ENCODE measurements around the gene CHN1. TPM values are rescaled to one million over a fixed set of nuclear protein-coding genes. Genes with fewer than 3 reads are reported as not detected.

The CHN1 gene
- total and polyA plus RNA-seq, 7 donors: 2.1 to 15.6 (median 11.4) TPM

DNA sequence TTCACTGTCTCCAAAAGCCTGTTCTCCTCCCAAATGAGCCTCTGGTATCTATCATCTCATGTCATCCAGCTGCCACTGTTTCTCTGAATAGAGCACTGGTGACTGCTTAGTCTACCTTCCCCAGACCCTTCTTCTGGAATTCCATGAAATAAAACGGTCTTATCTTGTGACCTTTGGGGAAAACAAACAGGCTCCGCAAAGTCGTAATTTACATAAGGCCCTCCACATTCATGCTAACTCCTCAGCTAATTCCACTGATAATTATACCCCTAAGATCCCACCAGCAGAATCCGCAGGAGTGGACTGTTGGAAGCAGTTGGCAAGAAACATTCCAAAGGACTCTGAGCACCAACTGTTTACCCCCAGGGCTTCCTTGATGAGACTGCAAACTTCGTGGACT is 33.9 kb upstream of the CHN1 start:
- TF ChIP-seq EP300 (IDR thresholded peaks at IDR 0.05) (no peak), POLR2A (IDR thresholded peaks at IDR 0.05) (no peak), POLR2AphosphoS5 (IDR thresholded peaks at IDR 0.05) (no peak)
- TF ChIP-seq, protein P1, sequence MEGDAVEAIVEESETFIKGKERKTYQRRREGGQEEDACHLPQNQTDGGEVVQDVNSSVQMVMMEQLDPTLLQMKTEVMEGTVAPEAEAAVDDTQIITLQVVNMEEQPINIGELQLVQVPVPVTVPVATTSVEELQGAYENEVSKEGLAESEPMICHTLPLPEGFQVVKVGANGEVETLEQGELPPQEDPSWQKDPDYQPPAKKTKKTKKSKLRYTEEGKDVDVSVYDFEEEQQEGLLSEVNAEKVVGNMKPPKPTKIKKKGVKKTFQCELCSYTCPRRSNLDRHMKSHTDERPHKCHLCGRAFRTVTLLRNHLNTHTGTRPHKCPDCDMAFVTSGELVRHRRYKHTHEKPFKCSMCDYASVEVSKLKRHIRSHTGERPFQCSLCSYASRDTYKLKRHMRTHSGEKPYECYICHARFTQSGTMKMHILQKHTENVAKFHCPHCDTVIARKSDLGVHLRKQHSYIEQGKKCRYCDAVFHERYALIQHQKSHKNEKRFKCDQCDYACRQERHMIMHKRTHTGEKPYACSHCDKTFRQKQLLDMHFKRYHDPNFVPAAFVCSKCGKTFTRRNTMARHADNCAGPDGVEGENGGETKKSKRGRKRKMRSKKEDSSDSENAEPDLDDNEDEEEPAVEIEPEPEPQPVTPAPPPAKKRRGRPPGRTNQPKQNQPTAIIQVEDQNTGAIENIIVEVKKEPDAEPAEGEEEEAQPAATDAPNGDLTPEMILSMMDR (IDR thresholded peaks at IDR 0.05): no peak

DNA sequence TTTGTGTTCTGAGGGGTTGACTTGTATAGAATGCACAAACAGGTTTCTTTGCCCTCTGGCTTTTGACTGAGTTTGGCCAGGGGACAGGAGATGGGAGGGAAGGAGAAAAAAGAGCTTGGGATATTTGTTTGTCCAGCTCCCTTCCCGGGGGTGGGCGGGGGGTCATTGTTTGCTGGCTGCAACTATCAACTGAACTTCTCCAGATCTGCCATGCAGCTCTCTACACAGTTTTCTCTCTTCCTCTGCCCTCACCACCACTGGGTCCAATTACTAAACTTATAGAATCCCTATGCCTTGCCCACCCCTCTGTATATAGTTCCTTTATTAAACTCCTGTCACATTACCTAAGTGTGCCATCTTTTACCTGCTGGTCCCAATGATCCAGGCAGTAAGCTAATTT is 32.8 kb upstream of the CHN1 start:
- Histone ChIP-seq H3K36me3 (no peaks in the 10 kb centered on the region), H3K27ac (no peak overlapping the region), H3K4me1 (no peaks in the 10 kb centered on the region), H3K4me3 (no peak overlapping the region), H3K27me3 (no peaks in the 10 kb centered on the region), H3K9me3 (no peaks in the 10 kb centered on the region)
- 84 to 87% methylated on average over 2 of the region's 2 CpGs for WGBS, 2 donors
- intact Hi-C loops (cut with DNase I): no loop called here
- no peak for TF ChIP-seq POLR2AphosphoS5 (IDR thresholded peaks at IDR 0.05)
- TF ChIP-seq POLR2A (IDR thresholded peaks at IDR 0.05): no peak
- TF ChIP-seq, protein P1 (IDR thresholded peaks at IDR 0.05): no peak
- TF ChIP-seq EP300 (IDR thresholded peaks at IDR 0.05): no peak
- DNase-seq: no peak

More for the DNA sequence above, 33.9 kb upstream of the CHN1 start:
- Histone ChIP-seq H3K9me3 (no peaks in the 10 kb centered on the region), H3K4me1 (no peaks in the 10 kb centered on the region), H3K27ac (no peak overlapping the region), H3K36me3 (no peaks in the 10 kb centered on the region), H3K27me3 (no peaks in the 10 kb centered on the region), H3K4me3 (no peak overlapping the region)
- WGBS, 2 donors: 87 to 89% methylated on average over 5 of the region's 5 CpGs
- intact Hi-C loops (cut with DNase I): no loop called here
- DNase-seq: no peak

DNA sequence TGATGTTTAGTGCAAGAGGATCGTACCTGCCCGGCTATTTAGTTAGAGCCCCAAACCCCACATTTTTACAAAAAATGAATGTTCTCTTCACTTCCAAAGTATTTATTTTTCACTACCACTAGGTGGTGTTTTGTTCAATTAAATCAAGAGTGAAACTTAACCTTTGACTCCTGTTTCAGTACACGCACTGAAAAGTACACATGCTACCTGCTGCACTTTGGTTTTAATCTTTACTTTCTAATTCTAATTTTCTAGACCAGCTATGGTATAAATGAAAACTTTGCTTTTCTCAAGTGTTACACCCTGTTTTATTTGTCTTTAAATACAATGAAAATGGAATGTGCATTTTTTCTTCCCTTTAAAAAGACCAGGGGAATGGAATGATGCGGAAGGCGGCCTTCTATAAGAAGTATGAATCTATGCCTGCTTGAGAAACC is 31.4 kb upstream of the CHN1 start:
- H3K4me1 ChIP-seq: no peaks in the 10 kb centered on the region
- DNase-seq: no peak
- no peaks in the 10 kb centered on the region for H3K36me3 ChIP-seq
- WGBS, 2 donors: 64 to 74% methylated on average over 5 of the region's 5 CpGs
- peak overlapping the region in 1 of 4 donors; percentile 4 for H3K4me3 ChIP-seq
- no peaks in the 10 kb centered on the region for H3K9me3 ChIP-seq
- TF ChIP-seq, protein P1 (IDR thresholded peaks at IDR 0.05): peak in 3 of 4 experiments; percentile 31 to 43 (median 33)
- no peak for TF ChIP-seq POLR2A (IDR thresholded peaks at IDR 0.05)
- H3K27me3 ChIP-seq: no peaks in the 10 kb centered on the region
- no peak overlapping the region for H3K27ac ChIP-seq
- intact Hi-C loops (cut with DNase I): no loop called here

DNA sequence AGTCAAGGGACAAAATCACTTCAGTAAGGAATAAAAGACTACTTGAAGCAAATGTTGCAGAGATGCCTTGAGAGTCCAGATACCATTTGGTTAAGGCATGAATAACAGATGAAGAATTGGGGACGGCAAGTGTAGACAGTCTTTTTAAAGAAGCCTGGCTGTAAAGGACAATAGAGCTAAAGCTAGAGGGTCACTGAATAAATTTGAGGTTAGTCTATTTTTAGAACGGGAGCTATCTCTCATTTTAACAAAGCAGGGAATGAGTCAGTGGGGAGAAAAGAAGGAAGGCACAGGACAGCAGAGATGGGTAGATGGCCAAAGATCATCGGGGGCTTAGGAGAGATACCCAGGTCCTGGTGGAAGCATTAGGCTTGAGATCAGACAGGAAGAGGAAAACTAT is 30.6 kb upstream of the CHN1 start:
- DNase-seq: no peak
- intact Hi-C loops (cut with DNase I): no loop called here
- no peaks in the 10 kb centered on the region for H3K4me1 ChIP-seq
- no peaks in the 10 kb centered on the region for H3K9me3 ChIP-seq
- no peak overlapping the region for H3K4me3 ChIP-seq
- no peak for TF ChIP-seq POLR2AphosphoS5 (IDR thresholded peaks at IDR 0.05)
- TF ChIP-seq, protein P1 (IDR thresholded peaks at IDR 0.05): no peak
- no peak for TF ChIP-seq POLR2A (IDR thresholded peaks at IDR 0.05)
- TF ChIP-seq EP300 (IDR thresholded peaks at IDR 0.05): no peak
- H3K27ac ChIP-seq: no peak overlapping the region
- 78 to 88% methylated on average over 3 of the region's 3 CpGs for WGBS, 2 donors
- H3K36me3 ChIP-seq: no peaks in the 10 kb centered on the region
- H3K27me3 ChIP-seq: no peaks in the 10 kb centered on the region

DNA sequence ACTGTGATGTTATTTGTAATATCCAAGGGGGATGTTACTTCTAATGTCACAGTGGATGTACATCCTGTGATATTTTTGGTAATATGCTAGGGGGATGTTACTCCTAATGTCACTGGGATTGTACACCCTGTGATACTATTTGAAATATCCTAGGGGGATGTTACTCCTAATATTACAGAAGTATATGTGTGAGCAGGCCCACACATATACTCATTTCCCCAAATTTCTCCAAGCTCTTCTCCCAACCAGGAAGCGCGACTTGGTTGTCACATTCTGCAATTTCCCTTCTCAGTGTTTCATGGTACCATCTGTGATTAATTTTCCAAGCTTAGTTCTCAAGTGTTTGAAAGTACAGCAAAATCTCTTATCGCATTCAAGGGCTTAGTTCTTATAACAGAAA is 29.5 kb upstream of the CHN1 start:
- H3K4me1 ChIP-seq: no peaks in the 10 kb centered on the region
- intact Hi-C loops (cut with DNase I): no loop called here
- no peaks in the 10 kb centered on the region for H3K27me3 ChIP-seq
- WGBS, 2 donors: 92 to 93% methylated on average over 3 of the region's 3 CpGs
- no peak overlapping the region for H3K27ac ChIP-seq
- H3K9me3 ChIP-seq: no peaks in the 10 kb centered on the region
- H3K36me3 ChIP-seq: no peaks in the 10 kb centered on the region
- DNase-seq: no peak
- no peak overlapping the region for H3K4me3 ChIP-seq
- TF ChIP-seq, protein P1 (IDR thresholded peaks at IDR 0.05): no peak
- no peak for TF ChIP-seq EP300 (IDR thresholded peaks at IDR 0.05)

Measured in sigmoid colon (tissue), 7 donors.